Measurements from ENCODE around the gene SLC25A23.

The SLC25A23 gene

DNA sequence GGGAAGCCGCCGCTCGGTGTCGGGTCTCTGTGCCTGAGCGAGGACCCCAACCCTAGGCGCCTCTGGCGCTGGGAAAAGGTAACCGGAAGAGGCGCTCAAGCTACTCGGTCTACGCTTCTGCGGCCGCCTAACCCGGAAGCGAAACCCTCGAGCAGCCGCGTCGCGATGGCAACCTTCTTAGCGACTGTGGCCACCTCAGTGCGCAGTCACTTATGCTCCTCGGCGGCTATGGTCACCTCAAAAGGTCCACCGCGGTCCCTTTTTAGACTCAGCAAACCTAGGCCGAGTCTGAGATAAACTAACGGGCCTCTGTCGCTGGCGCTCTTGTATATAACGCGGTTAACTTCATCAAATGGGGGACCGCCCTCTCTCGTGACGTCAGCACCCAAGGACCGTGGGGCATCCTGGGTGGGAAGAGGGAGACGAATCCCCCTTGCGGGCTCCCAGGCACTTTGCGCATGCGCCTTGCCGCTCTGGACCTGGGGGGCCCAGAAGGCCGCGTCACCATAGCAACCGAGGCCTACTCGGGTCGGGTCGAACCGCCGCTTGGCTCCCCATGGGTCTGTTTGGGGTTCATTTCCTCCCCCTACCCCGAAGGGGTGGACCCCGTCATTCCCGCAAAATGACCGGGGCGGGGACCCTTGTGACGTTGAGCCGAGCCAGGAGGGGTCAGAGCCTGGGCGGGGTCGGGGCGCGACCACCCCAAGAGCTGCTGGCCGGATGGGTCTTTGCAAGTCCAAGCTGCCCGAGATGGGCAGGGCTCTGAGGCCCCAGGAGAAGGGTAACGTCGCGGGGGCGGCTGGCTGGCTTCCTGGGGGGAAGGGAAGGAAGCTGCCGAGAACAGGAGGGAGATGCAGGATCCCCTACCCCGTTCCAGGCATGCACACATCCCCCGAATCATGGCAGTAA lies 66.3 kb downstream of the SLC25A23 start, which contains the start of gene GTF2F1:
GTF2F1 (minus strand) TSS at position 91 of the 909 bp plus-strand sequence. CDS start 169 bp downstream, outside the sequence.
- Histone ChIP-seq H2AFZ (ENCODE audit: low read depth, low read length) (peak within 1 kb of the TSS; percentile 95), H3K4me3 (ENCODE audit: low read depth in 1 of 2, low read length in 2 of 2) (peak within 1 kb of the TSS; percentile 51 to 69), H3K4me1 (ENCODE audit: insufficient read depth, low read length) (peaks cover 28% of the 10 kb centered on the region), H4K20me1 (ENCODE audit: insufficient read depth, low read length) (no peaks in the 10 kb centered on the region), H3K27ac (ENCODE audit: low read length) (peak within 1 kb of the TSS; percentile 83), H3K4me2 (ENCODE audit: insufficient read depth, low read length) (peak within 1 kb of the TSS; percentile 79), H3K9me3 (ENCODE audit: insufficient read depth, low read length, severe bottlenecking) (no peaks in the 10 kb centered on the region), H3K9ac (ENCODE audit: low read depth, low read length) (peak within 1 kb of the TSS; percentile 74), H3K79me2 (ENCODE audit: insufficient read depth, low read length) (peaks cover 24% of the 10 kb centered on the region), H3K36me3 (ENCODE audit: insufficient read depth, low read length) (peaks cover 28% of the 10 kb centered on the region), H3K27me3 (ENCODE audit: insufficient read depth, low read length, poor library complexity) (no peaks in the 10 kb centered on the region)
- peak; percentile 82 for ATAC-seq (ENCODE audit: insufficient read depth, low read depth)
- no peak for TF ChIP-seq EZH2 (IDR thresholded peaks at IDR 0.05; ENCODE audit: borderline replicate concordance, low read depth, low read length, severe bottlenecking)
- TF ChIP-seq, protein P1, sequence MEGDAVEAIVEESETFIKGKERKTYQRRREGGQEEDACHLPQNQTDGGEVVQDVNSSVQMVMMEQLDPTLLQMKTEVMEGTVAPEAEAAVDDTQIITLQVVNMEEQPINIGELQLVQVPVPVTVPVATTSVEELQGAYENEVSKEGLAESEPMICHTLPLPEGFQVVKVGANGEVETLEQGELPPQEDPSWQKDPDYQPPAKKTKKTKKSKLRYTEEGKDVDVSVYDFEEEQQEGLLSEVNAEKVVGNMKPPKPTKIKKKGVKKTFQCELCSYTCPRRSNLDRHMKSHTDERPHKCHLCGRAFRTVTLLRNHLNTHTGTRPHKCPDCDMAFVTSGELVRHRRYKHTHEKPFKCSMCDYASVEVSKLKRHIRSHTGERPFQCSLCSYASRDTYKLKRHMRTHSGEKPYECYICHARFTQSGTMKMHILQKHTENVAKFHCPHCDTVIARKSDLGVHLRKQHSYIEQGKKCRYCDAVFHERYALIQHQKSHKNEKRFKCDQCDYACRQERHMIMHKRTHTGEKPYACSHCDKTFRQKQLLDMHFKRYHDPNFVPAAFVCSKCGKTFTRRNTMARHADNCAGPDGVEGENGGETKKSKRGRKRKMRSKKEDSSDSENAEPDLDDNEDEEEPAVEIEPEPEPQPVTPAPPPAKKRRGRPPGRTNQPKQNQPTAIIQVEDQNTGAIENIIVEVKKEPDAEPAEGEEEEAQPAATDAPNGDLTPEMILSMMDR (IDR thresholded peaks at IDR 0.05; ENCODE audit: borderline replicate concordance, extremely low read depth, low read length, poor library complexity, severe bottlenecking): peak; percentile 20
- peak; percentile 96 for DNase-seq

DNA sequence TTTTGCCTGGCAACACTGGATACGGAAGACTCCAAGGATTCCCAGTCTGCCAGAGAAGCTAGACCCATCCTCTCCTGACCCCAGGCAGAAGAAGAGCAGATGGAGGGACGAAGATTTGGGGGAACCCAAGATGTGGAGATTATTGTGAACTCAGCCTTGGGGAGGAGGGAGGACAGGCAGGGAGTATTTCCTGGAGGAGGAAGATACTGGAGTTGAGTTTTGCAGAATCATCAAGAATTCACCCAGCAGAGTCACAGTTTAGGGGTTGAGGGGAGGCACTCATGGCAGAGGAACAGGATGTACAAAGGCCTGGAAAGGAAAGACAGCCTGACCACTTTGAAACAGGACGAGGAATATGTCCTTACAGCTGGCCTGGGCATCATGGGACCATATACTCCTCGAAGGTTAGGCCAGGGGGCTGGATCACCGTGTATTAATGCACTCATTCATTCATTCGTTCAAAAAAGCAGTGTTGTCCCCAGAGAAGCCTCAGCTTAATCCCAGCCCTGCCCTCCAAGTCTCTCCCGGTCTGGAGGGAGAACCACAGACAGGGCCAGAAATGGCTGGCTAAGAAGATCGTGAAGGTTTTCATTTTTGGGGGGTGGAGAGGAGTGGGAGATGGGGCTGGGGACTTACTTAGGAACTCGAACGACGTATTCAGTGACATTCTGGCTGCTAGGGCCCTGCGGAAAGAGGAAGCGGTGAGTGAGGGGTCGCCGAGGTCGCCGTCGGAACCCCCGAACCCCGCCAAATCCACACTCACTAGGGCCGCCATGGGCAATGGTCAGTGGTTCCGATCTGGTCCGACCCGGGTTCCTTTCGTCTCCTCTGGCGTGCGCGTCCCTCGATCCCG lies 67.1 kb downstream of the SLC25A23 start:
- no peak for TF ChIP-seq EZH2 (IDR thresholded peaks at IDR 0.05; ENCODE audit: borderline replicate concordance, low read depth, low read length, severe bottlenecking)
- TF ChIP-seq, protein P1 (IDR thresholded peaks at IDR 0.05; ENCODE audit: borderline replicate concordance, extremely low read depth, low read length, poor library complexity, severe bottlenecking): no peak
- ATAC-seq (ENCODE audit: insufficient read depth, low read depth): no peak

More for the DNA sequence above, 67.1 kb downstream of the SLC25A23 start:
- no peaks in the 10 kb centered on the region for H3K27me3 ChIP-seq (ENCODE audit: insufficient read depth, low read length, poor library complexity)
- H3K79me2 ChIP-seq (ENCODE audit: insufficient read depth, low read length): peaks cover 24% of the 10 kb centered on the region
- peak overlapping the region; percentile 74 for H3K9ac ChIP-seq (ENCODE audit: low read depth, low read length)
- H3K4me1 ChIP-seq (ENCODE audit: insufficient read depth, low read length): peaks cover 28% of the 10 kb centered on the region
- H4K20me1 ChIP-seq (ENCODE audit: insufficient read depth, low read length): no peaks in the 10 kb centered on the region
- H3K4me2 ChIP-seq (ENCODE audit: insufficient read depth, low read length): peak overlapping the region; percentile 79
- no peak for DNase-seq
- peak overlapping the region; percentile 95 for H2AFZ ChIP-seq (ENCODE audit: low read depth, low read length)
- peaks cover 36% of the 10 kb centered on the region for H3K36me3 ChIP-seq (ENCODE audit: insufficient read depth, low read length)
- peak overlapping the region; percentile 83 for H3K27ac ChIP-seq (ENCODE audit: low read length)
- H3K9me3 ChIP-seq (ENCODE audit: insufficient read depth, low read length, severe bottlenecking): no peaks in the 10 kb centered on the region
- H3K4me3 ChIP-seq (ENCODE audit: low read depth in 1 of 2, low read length in 2 of 2): peak overlapping the region; percentile 51 to 69
